Progenitor cell of endocrine pancreas (in vitro differentiated cells): ENCODE measurements around the gene SSNA1. TPM values are rescaled to one million over a fixed set of nuclear protein-coding genes. Genes with fewer than 3 reads are reported as not detected.

Source experiments
- DNase-seq: peaks from one replicate; pipeline ENCODE4 v3.0.0; 2021; ENCODE audit warnings: low spot score; ENCODE audit not compliant: unreplicated experiment
- H3K27ac Mint-ChIP-seq: 2 replicates; pipeline ENCODE4 v1.8.0; 2021; ENCODE audit warnings: mild to moderate bottlenecking, moderate library complexity, mixed read lengths
- H3K27me3 Mint-ChIP-seq: 2 replicates; pipeline ENCODE4 v1.8.0; 2021; ENCODE audit warnings: mixed read lengths
- H3K36me3 Mint-ChIP-seq: 2 replicates; pipeline ENCODE4 v1.8.0; 2022; ENCODE audit warnings: mixed read lengths; ENCODE audit not compliant: insufficient read depth
- H3K4me1 Mint-ChIP-seq: 2 replicates; pipeline ENCODE4 v1.8.0; 2021; ENCODE audit warnings: low read depth, mixed read lengths
- H3K4me3 Mint-ChIP-seq: 2 replicates; pipeline ENCODE4 v1.8.0; 2021; ENCODE audit warnings: low read depth, mild to moderate bottlenecking, moderate library complexity, mixed read lengths
- H3K9me3 Mint-ChIP-seq: 2 replicates; pipeline ENCODE4 v1.8.0; 2021; ENCODE audit warnings: low read depth, mixed read lengths
- CTCF ChIP-seq: fragments of 200-600 bp; sonication (generic); IDR thresholded peaks from one replicate; pipeline ENCODE4 v1.5.0; 2021; ENCODE audit warnings: antibody characterized with exemption, mild to moderate bottlenecking; ENCODE audit not compliant: unreplicated experiment
- total RNA-seq: library from RNA; stranded (reverse); gene quantifications from 2 replicates; pipeline ENCODE4 v1.2.1, GENCODE V29; 2021

SSNA1 gene
- total RNA-seq, 1 donor from 2014 or later: 52.5 TPM

GRCh38 chr9:137194388-137194787, 5.9 kb downstream of the SSNA1 start:
- Mint-ChIP-seq H3K4me1 (peaks cover 12% of the 10 kb centered on the region), H3K27ac (no peak overlapping the region), H3K36me3 (no peaks in the 10 kb centered on the region), H3K9me3 (no peaks in the 10 kb centered on the region), H3K4me3 (no peak overlapping the region), H3K27me3 (no peaks in the 10 kb centered on the region)
- no peak for TF ChIP-seq CTCF
- DNase-seq: no peak

- no peaks in the 10 kb centered on the region for H3K36me3 Mint-ChIP-seq
- no peak for DNase-seq
- TF ChIP-seq CTCF: no peak
- no peak overlapping the region for H3K4me3 Mint-ChIP-seq
- peaks cover 12% of the 10 kb centered on the region for H3K4me1 Mint-ChIP-seq
- no peaks in the 10 kb centered on the region for H3K27me3 Mint-ChIP-seq
- H3K9me3 Mint-ChIP-seq: no peaks in the 10 kb centered on the region
- H3K27ac Mint-ChIP-seq: peak overlapping the region; percentile 93
Measured at GRCh38 chr9:137194909-137195308, 6.4 kb downstream of the SSNA1 start.

- peaks cover 12% of the 10 kb centered on the region for H3K4me1 Mint-ChIP-seq
- no peak for DNase-seq
- no peaks in the 10 kb centered on the region for H3K27me3 Mint-ChIP-seq
- H3K36me3 Mint-ChIP-seq: no peaks in the 10 kb centered on the region
- H3K4me3 Mint-ChIP-seq: no peak overlapping the region
- H3K27ac Mint-ChIP-seq: peak overlapping the region; percentile 93
- TF ChIP-seq CTCF: no peak
- no peaks in the 10 kb centered on the region for H3K9me3 Mint-ChIP-seq
Measured at GRCh38 chr9:137195525-137196220, 7.2 kb downstream of the SSNA1 start.

- Mint-ChIP-seq H3K27me3 (no peaks in the 10 kb centered on the region), H3K36me3 (no peaks in the 10 kb centered on the region), H3K4me3 (peak overlapping the region; percentile 31), H3K4me1 (peaks cover 21% of the 10 kb centered on the region), H3K27ac (no peak overlapping the region), H3K9me3 (no peaks in the 10 kb centered on the region)
- DNase-seq: no peak
- TF ChIP-seq CTCF: no peak
Measured at GRCh38 chr9:137198051-137198901, 9.8 kb downstream of the SSNA1 start.

GRCh38 chr9:137198902-137199283, 10.4 kb downstream of the SSNA1 start:
- DNase-seq: no peak
- Mint-ChIP-seq H3K27me3 (no peaks in the 10 kb centered on the region), H3K27ac (no peak overlapping the region), H3K9me3 (no peaks in the 10 kb centered on the region), H3K4me3 (no peak overlapping the region), H3K4me1 (peaks cover 21% of the 10 kb centered on the region), H3K36me3 (no peaks in the 10 kb centered on the region)
- TF ChIP-seq CTCF: no peak
